GM18499 (cell line): ENCODE data around the gene PCNA.

Experiments used
- ATAC-seq: cut with Tn5 transposase; IDR thresholded peaks from one replicate; pipeline ENCODE4 v1.9.1; 2021; ENCODE audit warnings: moderate number of reproducible peaks; ENCODE audit not compliant: insufficient read depth, unreplicated experiment

Gene PCNA

GRCh38 chr20:5145365-5146098, 25.8 kb upstream of the PCNA start:
- ATAC-seq = no peak

GRCh38 chr20:5143851-5144250, 24.1 kb upstream of the PCNA start:
- no peak for ATAC-seq

GRCh38 chr20:5141615-5142014, 21.9 kb upstream of the PCNA start:
- no peak for ATAC-seq

GRCh38 chr20:5140195-5140594, 20.4 kb upstream of the PCNA start:
- ATAC-seq = no peak

GRCh38 chr20:5136096-5136495, 16.3 kb upstream of the PCNA start:
- ATAC-seq = no peak

GRCh38 chr20:5135363-5136012, 15.7 kb upstream of the PCNA start:
- ATAC-seq = no peak

GRCh38 chr20:5133998-5134397, 14.2 kb upstream of the PCNA start:
- no peak for ATAC-seq

- ATAC-seq = no peak
Measured at GRCh38 chr20:5131502-5131901, 11.7 kb upstream of the PCNA start.

- ATAC-seq = no peak
Measured at GRCh38 chr20:5128886-5129285, 9.1 kb upstream of the PCNA start.

GRCh38 chr20:5127859-5128424, 8.2 kb upstream of the PCNA start:
- no peak for ATAC-seq

GRCh38 chr20:5127204-5127858, 7.6 kb upstream of the PCNA start:
- ATAC-seq = peak; percentile 4

- peak; percentile 60 for ATAC-seq
Measured at GRCh38 chr20:5126512-5127203, 6.9 kb upstream of the PCNA start, which contains the start of gene CDS2. Gene CDS2, plus strand, starts transcription at chr20:5127008. Its CDS starts 85 bp downstream, at chr20:5127093.

GRCh38 chr20:5122873-5123260, 3.1 kb upstream of the PCNA start:
- no peak for ATAC-seq

- ATAC-seq = no peak
Measured at GRCh38 chr20:5120185-5120476, 373 bp upstream of the PCNA start.

- no peak for ATAC-seq
Measured at GRCh38 chr20:5119143-5119434, 669 bp downstream of the PCNA start.

GRCh38 chr20:5118220-5119142, 1.3 kb downstream of the PCNA start:
- no peak for ATAC-seq

GRCh38 chr20:5116875-5117274, 2.9 kb downstream of the PCNA start:
- ATAC-seq = no peak

- no peak for ATAC-seq
Measured at GRCh38 chr20:5114403-5114802, 5.4 kb downstream of the PCNA start.

- no peak for ATAC-seq
Measured at GRCh38 chr20:5113615-5113986, 6.2 kb downstream of the PCNA start.

GRCh38 chr20:5109276-5109675, 10.5 kb downstream of the PCNA start:
- no peak for ATAC-seq
